B cell (primary cell): ENCODE results near the gene KRT77. TPM values are rescaled to one million over a fixed set of nuclear protein-coding genes. Genes with fewer than 3 reads are reported as not detected.

Source experiments
- ATAC-seq: fragments of 200-7000 bp; cut with Tn5 transposase; one replicate; pipeline ENCODE4 v1.10.0; 2021; ENCODE audit warnings: low read depth, mild to moderate bottlenecking, moderate number of reproducible peaks, moderate library complexity
- CTCF ChIA-PET: fragments of 350-600 bp; sonication (Branson Sonifier 250); formaldehyde crosslinking; loops from one replicate; lab custom pipeline; 2021; ENCODE audit warnings: antibody characterized with exemption, inconsistent platforms; lab: Charles Lee
- POLR2A ChIA-PET: fragments of 350-600 bp; sonication (Branson Sonifier 250); formaldehyde crosslinking; loops from one replicate; lab custom pipeline; 2021; ENCODE audit warnings: antibody characterized with exemption; lab: Charles Lee
- DNase-seq: peaks from one replicate; pipeline ENCODE4 v3.0.0; 2013
- H2AFZ ChIP-seq: 2 replicates; pipeline ENCODE4 v1.6.1; 2012; ENCODE audit warnings: mild to moderate bottlenecking, low read depth, low read length; ENCODE audit not compliant: insufficient read depth, poor library complexity, severe bottlenecking
- H3K27ac ChIP-seq, 2 donors: 1 replicate in 1 of 2; 2 replicates in 1 of 2; pipeline ENCODE4 v1.5.1; 2012 to 2013; ENCODE audit warnings: low read length in 2 of 2, mild to moderate bottlenecking in 2 of 2, moderate library complexity in 1 of 2
- H3K27me3 ChIP-seq, 4 experiments: fragments of 200-600 bp in 1 of 4; sonication (generic) in 1 of 4; replicated peaks in 1 of 4; 1 replicate in 2 of 4; 2 replicates in 2 of 4; pipeline versions ENCODE4 v1.6.1 to v1.7.0; 2013 to 2016; ENCODE audit warnings: low read length in 3 of 4, mild to moderate bottlenecking in 2 of 4, mixed read lengths in 1 of 4, moderate library complexity in 1 of 4; ENCODE audit not compliant: insufficient read depth in 4 of 4, control insufficient read depth in 3 of 4; ENCODE audit errors: control extremely low read depth in 1 of 4
- H3K36me3 ChIP-seq, 2 experiments: replicated peaks in 1 of 2; 1 replicate in 1 of 2; 2 replicates in 1 of 2; pipeline versions ENCODE4 v1.6.1 to v1.7.1; 2013; ENCODE audit warnings: low read length in 1 of 2; ENCODE audit not compliant: insufficient read depth in 2 of 2, control insufficient read depth in 1 of 2; ENCODE audit errors: control extremely low read depth in 1 of 2, extremely low read depth in 1 of 2
- H3K4me1 ChIP-seq, 2 donors: fragments of 200-600 bp in 1 of 2; sonication (generic) in 1 of 2; 1 replicate in 1 of 2; 2 replicates in 1 of 2; pipeline versions ENCODE4 v1.5.1 to v1.6.1; 2013 to 2017; ENCODE audit warnings: low read length in 2 of 2; ENCODE audit not compliant: control insufficient read depth in 2 of 2, insufficient read depth in 2 of 2
- H3K4me2 ChIP-seq: replicated peaks from 2 replicates; pipeline ENCODE3; 2012; ENCODE audit warnings: mild to moderate bottlenecking, low read depth, low read length; ENCODE audit not compliant: poor library complexity, severe bottlenecking
- H3K4me3 ChIP-seq, 5 experiments: fragments of 200-600 bp in 1 of 5; sonication (generic) in 1 of 5; 1 replicate in 3 of 5; 2 replicates in 2 of 5; pipeline versions ENCODE4 v1.5.1 to v1.7.0; 2011 to 2016; ENCODE audit warnings: low read length in 4 of 5, mild to moderate bottlenecking in 4 of 5, low read depth in 2 of 5, control low read depth in 1 of 5, moderate library complexity in 1 of 5; ENCODE audit not compliant: insufficient read depth in 1 of 5; ENCODE audit errors: control extremely low read depth in 1 of 5, extremely low read depth in 1 of 5
- H3K79me2 ChIP-seq: fragments of 200-600 bp; sonication (generic); one replicate; pipeline ENCODE4 v1.6.0; 2016; ENCODE audit warnings: low read length; ENCODE audit not compliant: control insufficient read depth, insufficient read depth
- H3K9ac ChIP-seq: fragments of 200-600 bp; sonication (generic); 2 replicates; pipeline ENCODE4 v1.6.1; 2017; ENCODE audit warnings: mild to moderate bottlenecking, low read length, moderate library complexity
- H3K9me3 ChIP-seq, 3 donors: one replicate each; pipeline versions ENCODE4 v1.6.1 to v1.7.1; 2013; ENCODE audit warnings: low read length in 2 of 3; ENCODE audit not compliant: control insufficient read depth in 2 of 3, insufficient read depth in 1 of 3; ENCODE audit errors: control extremely low read depth in 1 of 3
- H4K20me1 ChIP-seq: 2 replicates; pipeline ENCODE4 v1.6.0; 2012; ENCODE audit warnings: mild to moderate bottlenecking, low read length; ENCODE audit not compliant: insufficient read depth, control insufficient read depth, poor library complexity, severe bottlenecking
- H3K27ac Mint-ChIP-seq: one replicate; pipeline ENCODE4 v1.8.0; 2021; ENCODE audit warnings: mixed read lengths
- H3K27me3 Mint-ChIP-seq: one replicate; pipeline ENCODE4 v1.8.0; 2021; ENCODE audit warnings: mixed read lengths
- H3K4me1 Mint-ChIP-seq: one replicate; pipeline ENCODE4 v1.8.0; 2021; ENCODE audit warnings: mixed read lengths
- H3K4me3 Mint-ChIP-seq: one replicate; pipeline ENCODE4 v1.8.0; 2021; ENCODE audit warnings: mixed read lengths
- H3K9me3 Mint-ChIP-seq: one replicate; pipeline ENCODE4 v1.8.0; 2022; ENCODE audit warnings: mixed read lengths; ENCODE audit not compliant: insufficient read depth
- EZH2 ChIP-seq: IDR thresholded peaks from 2 replicates; pipeline ENCODE4 v1.6.1; 2012; ENCODE audit warnings: borderline replicate concordance, low read depth, mild to moderate bottlenecking, moderate library complexity, low read length; ENCODE audit not compliant: insufficient read depth, poor library complexity, severe bottlenecking
- WGBS: methylation state at CpG from one replicate; pipeline ENCODE4 v1.1.5; 2013; ENCODE audit warnings: missing lambda C conversion rate; ENCODE audit not compliant: insufficient coverage; 5-methylcytosine and 5-hydroxymethylcytosine counted together
- intact Hi-C: fragments of 100-400 bp; cut with micrococcal nuclease; formaldehyde crosslinking; loops from one replicate; pipeline ENCODE4 v1.10.0; 2022
- polyA minus RNA-seq: library from RNA; depleted of rRNA, polyadenylated mRNA; stranded (reverse); fragments of >200 nt; gene quantifications from 2 replicates; pipeline ENCODE4 v1.2.3, GENCODE V29; 2012
- polyA plus RNA-seq: library from polyadenylated mRNA; depleted of rRNA; stranded (reverse); fragments of >200 nt; gene quantifications from 2 replicates; pipeline ENCODE4 v1.2.3, GENCODE V29; 2012
- total RNA-seq, 2 donors: library from RNA; stranded (reverse); fragments of 120-200 nt in 1 of 2; gene quantifications; 1 replicate in 1 of 2; 2 replicates in 1 of 2; pipeline versions ENCODE4 v1.2.3 to v1.2.4, GENCODE V29; 2013 to 2022
- TF ChIP-seq, protein P1 (sequence below): fragments of 200-600 bp; IDR thresholded peaks from one replicate; pipeline ENCODE4 v1.8.0; 2022; ENCODE audit warnings: antibody characterized with exemption, mild to moderate bottlenecking

The KRT77 gene
- total RNA-seq (not detected in 2 replicates), polyA plus RNA-seq (not detected in 2 replicates), polyA minus RNA-seq (not detected in 2 replicates)
- total RNA-seq (2013) = not detected

GRCh38 chr12:52703424-52703823 lies at the start of gene KRT77:
Gene KRT77 (minus strand): TSS chr12:52703524. CDS start chr12:52703434, 90 bp downstream.
- intact Hi-C loops = no loop called here
- H3K9me3 ChIP-seq = no peaks in the 10 kb centered on the region
- CTCF ChIA-PET = no interaction called here
- DNase-seq (no peak), ATAC-seq (no peak)
- H3K9ac ChIP-seq = no peak within 1 kb of the TSS
- 40% methylated on average over 1 of the region's 2 CpGs for WGBS
- no peak within 1 kb of the TSS for H2AFZ ChIP-seq
- no peaks in the 10 kb centered on the region for H3K4me1 ChIP-seq
- H3K4me1 Mint-ChIP-seq = no peaks in the 10 kb centered on the region
- H3K4me3 ChIP-seq = no peak within 1 kb of the TSS
- H3K27ac Mint-ChIP-seq = no peak within 1 kb of the TSS
- H3K27me3 Mint-ChIP-seq = peaks cover 34% of the 10 kb centered on the region
- H3K27me3 ChIP-seq = no peaks in the 10 kb centered on the region
- H3K79me2 ChIP-seq = no peaks in the 10 kb centered on the region
- H3K4me3 Mint-ChIP-seq = no peak within 1 kb of the TSS
- H3K9me3 Mint-ChIP-seq = no peaks in the 10 kb centered on the region
- H3K4me2 ChIP-seq = no peak within 1 kb of the TSS
- no peak for TF ChIP-seq EZH2
- TF ChIP-seq, protein P1, sequence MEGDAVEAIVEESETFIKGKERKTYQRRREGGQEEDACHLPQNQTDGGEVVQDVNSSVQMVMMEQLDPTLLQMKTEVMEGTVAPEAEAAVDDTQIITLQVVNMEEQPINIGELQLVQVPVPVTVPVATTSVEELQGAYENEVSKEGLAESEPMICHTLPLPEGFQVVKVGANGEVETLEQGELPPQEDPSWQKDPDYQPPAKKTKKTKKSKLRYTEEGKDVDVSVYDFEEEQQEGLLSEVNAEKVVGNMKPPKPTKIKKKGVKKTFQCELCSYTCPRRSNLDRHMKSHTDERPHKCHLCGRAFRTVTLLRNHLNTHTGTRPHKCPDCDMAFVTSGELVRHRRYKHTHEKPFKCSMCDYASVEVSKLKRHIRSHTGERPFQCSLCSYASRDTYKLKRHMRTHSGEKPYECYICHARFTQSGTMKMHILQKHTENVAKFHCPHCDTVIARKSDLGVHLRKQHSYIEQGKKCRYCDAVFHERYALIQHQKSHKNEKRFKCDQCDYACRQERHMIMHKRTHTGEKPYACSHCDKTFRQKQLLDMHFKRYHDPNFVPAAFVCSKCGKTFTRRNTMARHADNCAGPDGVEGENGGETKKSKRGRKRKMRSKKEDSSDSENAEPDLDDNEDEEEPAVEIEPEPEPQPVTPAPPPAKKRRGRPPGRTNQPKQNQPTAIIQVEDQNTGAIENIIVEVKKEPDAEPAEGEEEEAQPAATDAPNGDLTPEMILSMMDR = no peak
- POLR2A ChIA-PET = no interaction called here
- no peak within 1 kb of the TSS for H3K27ac ChIP-seq
- no peaks in the 10 kb centered on the region for H3K36me3 ChIP-seq
- H4K20me1 ChIP-seq = no peaks in the 10 kb centered on the region

DNA sequence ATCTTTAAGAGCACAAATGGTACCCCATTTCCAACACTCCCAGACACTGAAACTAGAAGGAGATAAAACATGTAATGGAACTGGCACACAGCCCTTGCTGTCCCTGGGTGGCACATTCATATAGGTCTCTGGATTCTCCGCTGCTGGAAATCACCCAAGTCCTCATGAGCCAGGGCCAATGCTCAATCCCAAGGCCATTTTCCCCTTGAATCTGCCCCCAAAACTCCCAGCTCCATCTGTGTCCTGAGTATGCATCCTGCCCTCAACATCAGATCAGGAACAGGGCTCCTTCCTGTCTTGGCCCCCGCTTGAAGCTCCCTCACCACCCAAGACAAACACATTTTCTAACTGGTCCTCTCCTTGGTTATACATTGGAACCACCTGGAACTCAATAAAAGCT lies 49.2 kb upstream of the KRT77 start:
- DNase-seq (no peak), ATAC-seq (no peak)
- Mint-ChIP-seq H3K4me1 (no peaks in the 10 kb centered on the region), H3K27me3 (peaks cover 11% of the 10 kb centered on the region), H3K27ac (no peak overlapping the region), H3K9me3 (no peaks in the 10 kb centered on the region), H3K4me3 (no peak overlapping the region)
- Histone ChIP-seq H3K9me3 (no peaks in the 10 kb centered on the region), H3K27ac (no peak overlapping the region), H3K4me1 (no peaks in the 10 kb centered on the region), H3K9ac (no peak overlapping the region), H4K20me1 (no peaks in the 10 kb centered on the region), H3K4me2 (no peak overlapping the region), H3K4me3 (no peak overlapping the region), H3K36me3 (no peaks in the 10 kb centered on the region), H3K27me3 (peaks cover 0 to 16% (median 4%) of the 10 kb centered on the region in 4 experiments), H2AFZ (no peak overlapping the region), H3K79me2 (no peaks in the 10 kb centered on the region)
- ChIA-PET POLR2A (no interaction called here), CTCF (no interaction called here)
- intact Hi-C loops = no loop called here
- WGBS = 100% methylated on average over 1 of the region's 2 CpGs
- TF ChIP-seq EZH2 = no peak
